Endothelial cell of umbilical vein (primary cell): ENCODE results near the gene PLXNB3.

Source experiments
- CTCF ChIP-seq, 2 donors: IDR thresholded peaks; 1 replicate in 1 of 2; 2 replicates in 1 of 2; pipeline ENCODE4 v1.5.1; 2011; ENCODE audit warnings: low read length in 2 of 2, mild to moderate bottlenecking in 2 of 2, moderate library complexity in 2 of 2, control low read depth in 1 of 2, inconsistent platforms in 1 of 2, low read depth in 1 of 2; ENCODE audit not compliant: insufficient read depth in 1 of 2; ENCODE audit errors: extremely low read depth in 1 of 2
- EZH2 ChIP-seq: IDR thresholded peaks from 2 replicates; pipeline ENCODE4 v1.6.1; 2012; ENCODE audit warnings: borderline replicate concordance, low read depth, mild to moderate bottlenecking, moderate library complexity, low read length, inconsistent platforms; ENCODE audit not compliant: severe bottlenecking
- JUN ChIP-seq: IDR thresholded peaks from 2 replicates; pipeline ENCODE4 v1.6.1; 2011; ENCODE audit warnings: borderline replicate concordance, low read depth; ENCODE audit not compliant: insufficient read length, insufficient read depth
- MYC ChIP-seq: IDR thresholded peaks from one replicate; pipeline ENCODE4 v1.6.1; 2011; ENCODE audit warnings: mild to moderate bottlenecking, low read depth, low read length
- POLR2A ChIP-seq: IDR thresholded peaks from 2 replicates; pipeline ENCODE4 v1.6.1; 2012; ENCODE audit warnings: low read depth, mild to moderate bottlenecking, control low read depth, low read length
- POLR2AphosphoS5 ChIP-seq: IDR thresholded peaks from 2 replicates; pipeline ENCODE4 v1.6.1; 2012; ENCODE audit warnings: low read depth, mild to moderate bottlenecking, control low read depth, low read length, moderate library complexity; ENCODE audit not compliant: insufficient read depth

DNA sequence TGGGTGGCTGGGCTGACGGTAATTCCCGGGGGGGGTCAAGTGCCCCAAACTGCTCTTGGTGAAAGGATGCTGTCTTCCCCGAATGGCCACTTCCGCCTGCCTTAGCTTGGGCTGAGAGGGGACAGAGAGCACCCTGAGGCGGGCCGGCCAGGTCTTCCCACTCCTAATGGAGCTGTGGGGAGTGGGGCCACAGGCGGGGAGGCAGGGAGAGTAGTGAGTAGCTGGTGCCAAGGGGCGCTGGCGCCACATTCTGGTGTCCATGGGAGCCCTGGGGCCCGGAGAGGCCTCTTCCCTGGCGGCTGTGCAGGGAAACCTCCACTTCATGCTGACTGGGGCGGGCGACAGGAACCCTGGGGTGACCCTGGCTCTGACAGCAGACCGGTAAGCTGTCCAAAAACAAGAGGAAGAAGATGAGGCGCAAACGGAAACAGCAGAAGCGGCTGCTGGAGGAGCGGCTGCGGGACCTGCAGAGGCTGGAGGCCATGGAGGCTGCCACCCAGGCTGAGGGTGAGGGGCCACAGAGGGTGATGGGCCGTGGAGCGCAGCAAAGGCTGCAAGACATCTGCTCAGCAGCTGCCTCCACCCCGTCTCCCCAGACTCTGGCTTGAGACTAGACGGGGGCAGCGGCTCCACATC is 19.4 kb downstream of the PLXNB3 start:
- TF ChIP-seq CTCF (IDR thresholded peaks at IDR 0.05; ENCODE audit: extremely low read depth in 1 of 2, insufficient read depth in 1 of 2, low read depth in 1 of 2, low read length in 2 of 2) (no peak), POLR2AphosphoS5 (no peak), POLR2A (no peak), EZH2 (no peak), JUN (no peak), MYC (no peak)
